HepG2 (cell line): ENCODE data around the gene CERS5. TPM values are rescaled to one million over a fixed set of nuclear protein-coding genes. Genes with fewer than 3 reads are reported as not detected.

ENCODE experiments used
- AHR ChIP-seq: IDR thresholded peaks from 2 replicates; pipeline ENCODE4 v1.6.1; 2018; ENCODE audit warnings: missing genetic modification reagents, missing compliant biosample characterization
- HES4 ChIP-seq: sonication (generic); formaldehyde crosslinking; IDR thresholded peaks from 2 replicates; pipeline ENCODE4 v1.9.0; 2021; ENCODE audit warnings: mild to moderate bottlenecking, missing genetic modification reagents, borderline replicate concordance
- HNF4G ChIP-seq, 2 experiments: sonication (generic) in 1 of 2; formaldehyde crosslinking in 1 of 2; IDR thresholded peaks; 2 replicates each; pipeline versions ENCODE4 v1.4.0 to v1.6.1; 2011 to 2020; ENCODE audit warnings: borderline replicate concordance in 2 of 2, low read depth in 2 of 2, mild to moderate bottlenecking in 2 of 2, low read length in 1 of 2, missing genetic modification reagents in 1 of 2, moderate library complexity in 1 of 2
- IKZF1 ChIP-seq: fragments of 450-650 bp; IDR thresholded peaks from 2 replicates; pipeline ENCODE4 v1.7.1; 2016
- ISX ChIP-seq: sonication (generic); formaldehyde crosslinking; conservative IDR thresholded peaks from 2 replicates; pipeline ENCODE4 v1.5.0; 2020; ENCODE audit warnings: missing genetic modification reagents
- MED8 ChIP-seq: sonication (generic); formaldehyde crosslinking; IDR thresholded peaks from 2 replicates; pipeline ENCODE4 v1.8.1; 2023; ENCODE audit warnings: mild to moderate bottlenecking, missing genetic modification reagents; ENCODE audit not compliant: insufficient replicate concordance
- NR2C2 ChIP-seq: sonication (generic); formaldehyde crosslinking; IDR thresholded peaks from 2 replicates; pipeline ENCODE4 v1.4.0; 2020; ENCODE audit warnings: missing genetic modification reagents, mild to moderate bottlenecking, moderate library complexity, borderline replicate concordance
- RFXAP ChIP-seq: sonication (generic); formaldehyde crosslinking; IDR thresholded peaks from 2 replicates; pipeline ENCODE4 v1.4.0; 2020; ENCODE audit warnings: missing genetic modification reagents, borderline replicate concordance
- RXRB ChIP-seq: IDR thresholded peaks from 2 replicates; pipeline ENCODE4 v1.6.1; 2016; ENCODE audit warnings: borderline replicate concordance, missing genetic modification reagents, missing compliant biosample characterization
- SNAI1 ChIP-seq: sonication (generic); formaldehyde crosslinking; IDR thresholded peaks from 2 replicates; pipeline ENCODE4 v1.5.0; 2020; ENCODE audit warnings: mild to moderate bottlenecking, missing genetic modification reagents, borderline replicate concordance
- THAP11 ChIP-seq: IDR thresholded peaks from 2 replicates; pipeline ENCODE4 v1.6.1; 2016; ENCODE audit warnings: missing biosample characterization, missing genetic modification reagents
- TSC22D2 ChIP-seq: sonication (generic); formaldehyde crosslinking; IDR thresholded peaks from 2 replicates; pipeline ENCODE4 v1.5.1; 2020; ENCODE audit warnings: missing genetic modification reagents, mild to moderate bottlenecking, borderline replicate concordance
- ZNF160 ChIP-seq: sonication (generic); formaldehyde crosslinking; IDR thresholded peaks from 2 replicates; pipeline ENCODE4 v1.8.0; 2022; ENCODE audit warnings: mild to moderate bottlenecking, inconsistent platforms, missing genetic modification reagents
- ZNF256 ChIP-seq: sonication (generic); formaldehyde crosslinking; conservative IDR thresholded peaks from 2 replicates; pipeline ENCODE4 v1.4.0; 2020; ENCODE audit warnings: missing genetic modification reagents
- ZNF841 ChIP-seq: sonication (generic); formaldehyde crosslinking; IDR thresholded peaks from 2 replicates; pipeline ENCODE4 v1.8.1; 2023; ENCODE audit warnings: missing genetic modification reagents, borderline replicate concordance
- polyA plus RNA-seq, 8 experiments: library from polyadenylated mRNA; depleted of rRNA in 3 of 8; stranded (reverse) in 7 of 8; unstranded in 1 of 8; fragments of >200 nt; fragmentation: Illumina TruSeq in 4 of 8; extraction: Trizol in 4 of 8; gene quantifications; 2 replicates each; pipeline versions ENCODE4 v1.2.1 to v1.2.3, GENCODE V29; 2011 to 2016; ENCODE audit warnings: low read depth in 4 of 8, missing spikeins in 1 of 8, mixed read lengths in 1 of 8; ENCODE audit not compliant: insufficient read depth in 1 of 8
- total RNA-seq, 5 experiments: library from RNA; depleted of rRNA; stranded (reverse); fragments of >200 nt; fragmentation: Illumina TruSeq; extraction: Trizol; gene quantifications; 2 replicates each; pipeline ENCODE4 v1.2.3, GENCODE V29; 2016; ENCODE audit warnings: low read depth in 1 of 5
- TF ChIP-seq, protein P1 (sequence below), 2 experiments: fragments of 450-650 bp in 1 of 2; sonication (generic) in 1 of 2; formaldehyde crosslinking; IDR thresholded peaks; 2 replicates each; pipeline versions ENCODE4 v1.5.0 to v1.8.0; 2020 to 2022; ENCODE audit warnings: mild to moderate bottlenecking in 1 of 2, missing genetic modification reagents in 1 of 2
- TF ChIP-seq, protein P2 (sequence below): sonication (generic); formaldehyde crosslinking; IDR thresholded peaks from 2 replicates; pipeline ENCODE4 v1.8.0; 2022; ENCODE audit warnings: missing genetic modification reagents, low read depth, mild to moderate bottlenecking, borderline replicate concordance
- TF ChIP-seq, protein P3 (sequence below): sonication (generic); formaldehyde crosslinking; IDR thresholded peaks from 2 replicates; pipeline ENCODE4 v1.5.1; 2020; ENCODE audit warnings: mild to moderate bottlenecking, missing genetic modification reagents, moderate library complexity

CERS5 gene
- total and polyA plus RNA-seq, 2 of the 13 experiments (the other 11 are each of a cell fraction or from before 2014, with no cell fraction given): 22.3 to 48.8 TPM

DNA sequence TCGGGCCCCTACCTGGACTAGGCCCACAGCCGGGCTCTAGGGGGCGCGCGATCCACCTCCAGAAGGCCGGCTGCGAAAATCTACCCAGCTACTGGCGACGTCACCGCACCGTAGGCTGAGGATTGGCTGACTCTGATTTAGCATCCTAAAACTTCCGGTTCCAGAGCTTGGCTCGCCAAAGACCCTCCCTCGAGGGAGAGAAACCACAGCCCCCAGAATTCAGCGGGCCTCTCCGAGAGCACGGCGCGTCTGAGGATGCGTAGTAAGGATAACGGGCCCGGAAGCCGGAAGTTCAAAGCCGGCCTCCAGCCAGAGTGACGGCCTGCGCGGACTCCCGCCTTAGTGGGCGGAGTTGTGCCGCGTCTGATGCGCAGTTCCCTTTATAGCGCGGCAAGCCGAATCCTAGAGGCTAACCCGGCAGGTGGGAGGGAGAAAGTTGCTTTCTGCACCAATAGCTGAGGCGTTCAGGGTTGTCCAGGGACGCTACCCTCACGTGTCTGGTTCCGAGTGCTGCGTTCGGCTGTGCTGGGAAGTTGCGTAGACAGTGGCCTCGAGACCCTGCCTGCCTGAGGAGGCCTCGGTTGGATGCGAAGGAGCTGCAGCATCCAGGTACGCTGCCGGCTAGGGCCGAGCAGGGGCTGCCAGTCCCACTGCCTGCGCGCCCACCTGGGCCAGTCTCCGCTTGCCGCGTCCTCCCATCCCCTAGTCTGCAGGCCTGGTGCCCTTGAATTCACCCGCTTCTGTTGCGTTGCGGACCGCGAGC is 55.3 kb downstream of the CERS5 start, which contains the start of gene COX14 (continued):
- TF ChIP-seq IKZF1: no peak
- TF ChIP-seq THAP11 (CRISPR knock-in tag): peak; percentile 98
- TF ChIP-seq ZNF256 (CRISPR knock-in tag): 0 out of 2 replicates have a peak, but pooled peaks have one; percentile 44
- TF ChIP-seq, protein P1, sequence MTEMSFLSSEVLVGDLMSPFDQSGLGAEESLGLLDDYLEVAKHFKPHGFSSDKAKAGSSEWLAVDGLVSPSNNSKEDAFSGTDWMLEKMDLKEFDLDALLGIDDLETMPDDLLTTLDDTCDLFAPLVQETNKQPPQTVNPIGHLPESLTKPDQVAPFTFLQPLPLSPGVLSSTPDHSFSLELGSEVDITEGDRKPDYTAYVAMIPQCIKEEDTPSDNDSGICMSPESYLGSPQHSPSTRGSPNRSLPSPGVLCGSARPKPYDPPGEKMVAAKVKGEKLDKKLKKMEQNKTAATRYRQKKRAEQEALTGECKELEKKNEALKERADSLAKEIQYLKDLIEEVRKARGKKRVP (CRISPR knock-in tag; IDR thresholded peaks at IDR 0.05): peak in 1 of 2 experiments; percentile 65; a peak in 2 of 4 replicates
- TF ChIP-seq RXRB: peak; percentile 44; the same call in 1 of the 2 replicates
- TF ChIP-seq, protein P2, sequence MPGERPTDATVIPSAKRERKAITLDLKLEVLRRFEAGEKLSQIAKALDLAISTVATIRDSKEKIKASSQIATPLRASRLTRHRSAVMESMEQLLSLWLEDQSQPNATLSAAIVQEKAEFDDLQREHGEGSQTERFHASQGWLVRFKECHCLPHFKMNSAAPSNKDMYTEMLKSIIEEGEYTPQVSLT (CRISPR knock-in tag): no peak
- no peak for TF ChIP-seq ISX
- no peak; the same call in 1 of the 2 replicates for TF ChIP-seq AHR (CRISPR knock-in tag)
- no peak for TF ChIP-seq ZNF841 (CRISPR knock-in tag)
- peak; percentile 100 for TF ChIP-seq RFXAP (CRISPR knock-in tag)
- TF ChIP-seq HNF4G (IDR thresholded peaks at IDR 0.05; ENCODE audit: borderline replicate concordance, low read depth, low read length): no peak
- TF ChIP-seq HNF4G (CRISPR knock-in tag; IDR thresholded peaks at IDR 0.05; ENCODE audit: borderline replicate concordance, low read depth): peak; percentile 55; the same call in 1 of the 2 replicates
- TF ChIP-seq TSC22D2: 0 out of 2 replicates have a peak, but pooled peaks have one; percentile 25
- peak; percentile 87 for TF ChIP-seq NR2C2
- TF ChIP-seq ZNF160 (CRISPR knock-in tag): peak; percentile 65; the same call in 1 of the 2 replicates
- TF ChIP-seq SNAI1: no peak
- no peak for TF ChIP-seq MED8
- TF ChIP-seq, protein P3, sequence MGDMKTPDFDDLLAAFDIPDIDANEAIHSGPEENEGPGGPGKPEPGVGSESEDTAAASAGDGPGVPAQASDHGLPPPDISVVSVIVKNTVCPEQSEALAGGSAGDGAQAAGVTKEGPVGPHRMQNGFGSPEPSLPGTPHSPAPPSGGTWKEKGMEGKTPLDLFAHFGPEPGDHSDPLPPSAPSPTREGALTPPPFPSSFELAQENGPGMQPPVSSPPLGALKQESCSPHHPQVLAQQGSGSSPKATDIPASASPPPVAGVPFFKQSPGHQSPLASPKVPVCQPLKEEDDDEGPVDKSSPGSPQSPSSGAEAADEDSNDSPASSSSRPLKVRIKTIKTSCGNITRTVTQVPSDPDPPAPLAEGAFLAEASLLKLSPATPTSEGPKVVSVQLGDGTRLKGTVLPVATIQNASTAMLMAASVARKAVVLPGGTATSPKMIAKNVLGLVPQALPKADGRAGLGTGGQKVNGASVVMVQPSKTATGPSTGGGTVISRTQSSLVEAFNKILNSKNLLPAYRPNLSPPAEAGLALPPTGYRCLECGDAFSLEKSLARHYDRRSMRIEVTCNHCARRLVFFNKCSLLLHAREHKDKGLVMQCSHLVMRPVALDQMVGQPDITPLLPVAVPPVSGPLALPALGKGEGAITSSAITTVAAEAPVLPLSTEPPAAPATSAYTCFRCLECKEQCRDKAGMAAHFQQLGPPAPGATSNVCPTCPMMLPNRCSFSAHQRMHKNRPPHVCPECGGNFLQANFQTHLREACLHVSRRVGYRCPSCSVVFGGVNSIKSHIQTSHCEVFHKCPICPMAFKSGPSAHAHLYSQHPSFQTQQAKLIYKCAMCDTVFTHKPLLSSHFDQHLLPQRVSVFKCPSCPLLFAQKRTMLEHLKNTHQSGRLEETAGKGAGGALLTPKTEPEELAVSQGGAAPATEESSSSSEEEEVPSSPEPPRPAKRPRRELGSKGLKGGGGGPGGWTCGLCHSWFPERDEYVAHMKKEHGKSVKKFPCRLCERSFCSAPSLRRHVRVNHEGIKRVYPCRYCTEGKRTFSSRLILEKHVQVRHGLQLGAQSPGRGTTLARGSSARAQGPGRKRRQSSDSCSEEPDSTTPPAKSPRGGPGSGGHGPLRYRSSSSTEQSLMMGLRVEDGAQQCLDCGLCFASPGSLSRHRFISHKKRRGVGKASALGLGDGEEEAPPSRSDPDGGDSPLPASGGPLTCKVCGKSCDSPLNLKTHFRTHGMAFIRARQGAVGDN: peak; percentile 95
- peak; percentile 93; the same call in 1 of the 2 replicates for TF ChIP-seq HES4 (CRISPR knock-in tag)
